HG03378 (cell line): ENCODE data around the gene AURKB.
"Not testable (repeated sequence)": the region's sequence is repeated elsewhere in the genome, so short reads cannot be mapped to it uniquely, and the experiment has no call there.

Experiments
- ATAC-seq: cut with Tn5 transposase; IDR thresholded peaks from one replicate; pipeline ENCODE4 v1.9.1; 2021; ENCODE audit warnings: mild to moderate bottlenecking, moderate library complexity; ENCODE audit not compliant: unreplicated experiment

AURKB gene

DNA sequence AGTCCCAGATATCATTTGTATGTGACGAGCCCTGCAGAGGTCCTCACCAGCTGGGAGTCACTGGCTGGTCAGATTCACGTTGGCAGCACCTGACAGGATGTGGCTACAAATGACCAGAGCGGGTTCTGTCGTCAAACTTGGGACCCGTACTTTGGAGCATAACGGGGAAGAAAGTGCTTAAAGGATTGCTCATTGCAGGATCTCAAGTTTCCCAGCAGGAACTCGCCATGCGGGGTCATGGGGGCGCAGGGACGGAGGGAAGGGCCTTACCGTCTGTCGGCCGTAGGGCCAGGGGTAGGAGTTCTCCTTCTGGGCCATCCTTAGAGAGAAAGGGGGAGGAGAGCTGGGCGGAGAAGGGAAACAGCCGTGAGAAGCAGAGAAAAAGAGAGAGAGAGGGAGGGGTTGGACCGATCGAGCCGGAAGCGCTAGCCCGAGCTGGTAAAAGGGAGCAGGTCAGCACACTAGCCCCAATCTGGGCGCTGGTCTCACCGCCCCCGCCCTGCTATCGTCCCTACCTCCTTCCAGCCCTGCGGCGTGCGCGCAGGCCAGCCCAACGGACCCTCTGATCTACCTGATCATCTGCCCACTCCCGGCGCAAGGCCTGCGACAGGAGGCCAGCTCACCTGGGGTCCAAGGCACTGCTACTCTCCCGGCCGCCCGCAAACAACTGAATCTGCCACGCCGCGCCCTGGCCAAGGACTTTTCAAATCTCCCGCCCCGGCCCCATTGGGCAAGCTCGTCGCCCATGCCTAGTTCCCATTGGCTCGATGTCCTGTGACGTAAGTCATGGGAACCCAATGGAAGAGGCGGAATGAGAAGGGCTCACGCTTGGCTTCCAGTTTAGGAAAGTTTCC, at the start of gene AURKB:
AURKB (minus strand) TSS at position 669 of the 854 bp plus-strand sequence; CDS start at position 318, 351 bp downstream.
- ATAC-seq, result peak; percentile 59

DNA sequence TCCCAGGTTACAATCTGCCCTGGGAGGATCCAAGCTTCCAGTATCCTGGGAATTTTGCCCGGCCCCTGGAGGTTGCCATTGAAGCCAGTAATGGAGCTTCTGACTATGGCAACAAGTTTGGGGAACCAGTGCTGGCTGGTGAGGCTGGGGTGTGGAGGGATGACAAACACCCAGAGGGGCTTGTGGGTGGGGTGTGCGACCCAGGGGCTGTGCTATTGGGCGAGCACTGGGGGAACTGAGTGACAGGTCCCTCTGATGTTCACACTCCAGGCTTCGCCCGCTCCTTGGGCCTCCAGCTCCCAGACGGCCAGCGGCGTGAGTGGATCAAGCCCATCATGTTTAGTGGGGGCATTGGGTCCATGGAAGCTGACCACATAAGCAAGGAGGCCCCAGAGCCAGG, 47.4 kb upstream of the AURKB start:
- no peak for ATAC-seq

DNA sequence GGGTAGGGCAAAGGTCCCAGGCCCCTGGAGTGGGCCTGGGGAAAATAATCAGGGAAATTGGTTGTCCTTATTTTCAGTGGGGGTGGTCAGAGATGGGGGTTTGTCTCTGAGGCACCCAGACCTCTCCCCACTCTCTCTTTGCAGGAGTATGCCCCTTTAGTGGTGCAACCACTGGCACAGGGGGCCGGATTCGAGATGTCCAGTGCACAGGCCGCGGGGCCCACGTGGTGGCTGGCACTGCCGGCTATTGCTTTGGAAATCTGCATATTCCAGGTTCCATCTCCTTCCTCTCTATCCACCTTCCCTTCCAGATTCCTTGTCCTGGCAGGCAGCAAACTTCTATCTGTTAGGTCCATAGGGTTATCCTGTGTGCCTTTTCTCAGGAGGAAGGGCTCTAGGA, 46.3 kb upstream of the AURKB start:
- no peak for ATAC-seq

DNA sequence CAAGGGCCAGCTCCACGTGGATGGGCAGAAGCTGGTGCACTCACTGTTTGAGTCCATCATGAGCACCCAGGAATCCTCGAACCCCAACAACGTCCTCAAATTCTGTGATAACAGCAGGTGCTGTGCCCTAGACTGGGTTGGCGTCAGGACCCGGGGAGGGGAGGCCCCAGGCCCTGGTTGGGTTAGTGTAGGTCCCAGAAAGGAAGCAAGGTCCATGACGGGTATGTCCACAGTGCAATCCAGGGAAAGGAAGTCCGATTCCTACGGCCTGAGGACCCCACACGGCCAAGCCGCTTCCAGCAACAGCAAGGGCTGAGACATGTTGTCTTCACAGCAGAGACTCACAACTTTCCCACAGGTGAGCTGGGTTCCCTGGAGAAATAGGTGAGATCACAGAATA, 45.9 kb upstream of the AURKB start:
- ATAC-seq, result no peak

DNA sequence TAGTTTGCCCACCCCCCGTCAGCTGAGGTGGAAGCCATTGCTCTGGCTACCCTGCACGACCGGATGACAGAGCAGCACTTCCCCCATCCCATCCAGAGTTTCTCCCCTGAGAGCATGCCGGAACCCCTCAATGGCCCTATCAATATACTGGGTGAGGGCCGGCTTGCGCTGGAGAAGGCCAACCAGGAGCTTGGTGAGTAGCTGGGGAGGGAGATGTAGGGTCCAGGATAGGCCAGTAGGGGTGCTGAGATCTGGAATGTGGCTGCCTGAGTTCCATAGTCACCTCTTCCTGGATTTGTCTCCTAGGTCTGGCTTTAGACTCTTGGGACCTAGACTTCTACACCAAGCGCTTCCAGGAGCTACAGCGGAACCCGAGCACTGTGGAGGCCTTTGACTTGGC, 45.1 kb upstream of the AURKB start:
- no peak for ATAC-seq

DNA sequence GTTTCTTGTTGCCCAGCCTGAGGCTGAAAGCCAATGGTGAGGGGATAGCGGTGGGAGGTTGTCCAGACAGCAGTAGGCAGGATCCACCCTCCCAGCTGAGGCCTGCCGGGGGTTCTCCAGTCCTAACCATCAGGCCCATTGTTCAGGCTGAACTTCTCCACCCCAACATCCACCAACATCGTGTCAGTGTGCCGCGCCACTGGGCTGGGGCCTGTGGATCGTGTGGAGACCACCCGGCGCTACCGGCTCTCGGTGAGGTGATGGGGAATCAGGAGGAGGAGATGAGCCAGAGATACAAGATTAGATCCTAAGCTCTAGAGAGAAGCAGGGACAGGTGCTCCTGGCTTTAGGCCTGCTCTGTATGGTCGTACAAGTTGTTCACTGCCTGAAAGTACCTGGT, 44.5 kb upstream of the AURKB start:
- no peak for ATAC-seq

DNA sequence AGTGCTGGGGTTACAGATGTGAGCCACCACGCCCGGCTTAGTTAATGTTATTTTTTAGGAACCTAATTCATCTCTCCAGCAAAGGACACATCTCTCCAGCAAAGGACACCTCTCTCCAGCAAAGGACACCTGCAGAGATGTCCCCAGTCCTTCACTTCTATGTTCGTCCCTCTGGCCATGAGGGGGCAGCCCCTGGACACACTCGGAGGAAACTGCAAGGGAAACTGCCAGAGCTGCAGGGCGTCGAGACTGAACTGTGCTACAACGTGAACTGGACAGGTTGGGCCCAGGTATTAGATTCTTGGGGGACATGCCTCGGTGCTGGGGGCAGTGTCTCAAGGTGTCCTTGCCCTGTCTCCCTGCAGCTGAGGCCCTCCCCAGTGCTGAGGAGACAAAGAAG, 43.4 kb upstream of the AURKB start:
- no peak for ATAC-seq

DNA sequence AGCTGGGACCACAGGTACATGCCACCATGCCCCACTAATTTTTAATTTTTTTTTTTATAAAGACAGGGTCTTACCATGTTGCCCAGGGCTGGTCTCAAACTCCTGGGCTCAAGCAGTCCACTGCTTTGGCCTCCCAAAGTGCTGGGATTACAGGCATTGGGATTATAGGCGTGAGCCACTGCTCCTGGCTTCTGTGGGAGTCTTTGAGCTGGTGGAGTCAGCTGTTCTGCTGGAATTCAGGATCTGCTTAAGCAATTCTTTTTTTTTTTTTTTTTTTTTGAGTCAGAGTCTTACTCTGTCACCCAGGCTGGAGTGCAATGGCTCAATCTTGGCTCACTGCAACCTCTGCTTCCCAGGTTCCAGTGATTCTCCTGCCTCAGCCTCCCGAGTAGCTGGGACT, 41.0 kb upstream of the AURKB start:
- not testable (repeated sequence) for ATAC-seq

DNA sequence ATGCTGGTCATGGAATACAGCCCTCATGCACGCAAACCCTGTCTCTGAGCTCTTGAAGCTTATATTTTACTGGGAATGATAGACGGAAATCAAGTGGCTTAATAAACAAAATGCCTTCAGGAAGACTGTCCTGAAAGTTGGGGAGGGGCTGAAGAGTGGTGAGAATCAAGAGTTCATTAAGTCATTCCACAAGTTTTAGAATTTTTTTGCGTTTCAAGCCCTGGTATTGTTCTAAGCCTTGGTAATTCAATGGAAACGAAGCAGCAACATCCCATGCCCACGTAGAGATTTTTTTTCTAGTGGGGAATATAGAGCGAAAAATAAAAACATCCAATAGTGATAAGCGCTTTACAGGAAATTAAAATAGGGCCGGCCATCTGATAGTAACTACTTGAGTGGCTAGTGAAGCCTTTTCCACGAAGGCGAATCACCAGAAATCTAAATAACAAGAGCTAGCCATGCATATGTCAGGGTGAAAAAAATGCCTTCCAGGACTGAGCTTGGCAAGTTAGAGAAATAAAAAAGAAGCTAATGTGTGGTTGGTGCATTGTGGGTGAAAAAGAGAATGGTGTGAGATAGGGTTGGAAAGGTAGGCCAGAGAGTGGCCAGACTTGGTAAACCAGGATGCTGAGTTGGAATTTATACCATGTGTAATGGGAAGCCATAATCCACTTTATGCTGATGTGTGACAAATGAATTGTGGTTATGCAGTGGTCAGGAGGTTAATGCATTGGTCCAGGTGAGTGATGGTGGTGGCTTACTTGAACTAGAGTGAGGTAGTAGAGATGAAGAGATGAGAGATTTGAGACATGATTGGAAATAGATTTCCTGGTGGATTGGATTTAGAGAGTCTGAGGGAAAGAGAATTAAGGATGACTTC, 39.5 kb upstream of the AURKB start:
- ATAC-seq, result no peak

DNA sequence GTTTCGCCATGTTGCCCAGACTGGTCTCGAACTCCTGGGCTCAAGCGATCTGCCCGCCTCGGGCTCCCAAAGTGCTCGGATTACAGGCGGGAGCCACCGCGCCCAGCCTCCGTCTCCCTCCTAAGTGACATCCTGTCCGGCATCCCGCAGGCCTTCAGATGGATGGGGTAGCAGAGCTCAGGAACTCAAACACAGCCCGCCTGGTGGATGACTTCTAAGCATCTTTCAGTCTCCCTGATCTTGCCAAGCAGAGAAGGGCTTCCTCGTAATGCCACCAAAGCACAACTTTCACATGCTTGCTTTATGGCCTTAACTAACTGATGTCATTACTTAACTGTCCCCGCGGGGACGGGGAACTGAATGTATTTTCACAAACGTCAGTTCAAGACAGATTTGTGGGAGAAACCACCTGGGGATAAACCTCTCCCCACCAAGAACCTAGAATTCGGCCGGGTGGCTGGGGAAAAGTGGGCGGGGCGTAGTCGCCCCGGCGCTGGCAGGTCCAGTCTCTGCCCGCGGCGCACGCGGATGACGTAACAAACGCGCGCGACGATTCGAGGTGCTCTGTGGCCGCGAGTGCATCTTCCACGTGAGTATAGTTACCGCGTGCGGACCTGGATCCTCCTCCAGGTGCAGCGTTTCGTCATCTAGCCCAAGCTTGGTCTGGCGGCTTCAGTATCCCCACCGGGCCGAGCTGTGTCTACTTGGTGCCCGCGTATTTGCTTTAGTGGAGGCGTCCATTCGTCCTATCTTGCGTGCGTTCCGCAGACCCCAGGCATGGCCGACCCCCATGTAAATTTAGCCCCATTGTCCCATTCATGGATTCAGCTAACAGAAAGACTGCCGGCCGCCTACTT, 38.6 kb upstream of the AURKB start, which contains the start of gene PFAS:
PFAS (plus strand) TSS at position 539 of the 857 bp plus-strand sequence. CDS start 4,649 bp downstream, outside the sequence.
- ATAC-seq, result peak; percentile 43

DNA sequence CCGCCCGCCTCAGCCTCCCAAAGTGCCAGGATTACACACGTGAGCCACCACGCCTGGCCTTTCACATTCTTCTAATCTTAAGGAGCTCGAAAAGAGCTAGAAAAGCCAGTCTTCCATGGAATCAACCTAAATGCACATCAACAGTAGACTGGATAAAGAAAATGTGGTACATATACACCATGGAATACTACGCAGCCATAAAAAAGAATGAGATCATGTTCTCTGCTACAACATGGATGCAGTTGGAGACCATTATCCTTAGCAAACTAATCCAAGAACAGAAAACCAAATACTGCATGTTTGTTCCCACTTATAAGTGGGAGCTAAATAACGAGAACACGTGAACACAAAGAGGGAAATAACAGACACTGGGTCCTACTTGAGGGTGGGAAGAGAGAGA, 34.4 kb upstream of the AURKB start:
- no peak for ATAC-seq

DNA sequence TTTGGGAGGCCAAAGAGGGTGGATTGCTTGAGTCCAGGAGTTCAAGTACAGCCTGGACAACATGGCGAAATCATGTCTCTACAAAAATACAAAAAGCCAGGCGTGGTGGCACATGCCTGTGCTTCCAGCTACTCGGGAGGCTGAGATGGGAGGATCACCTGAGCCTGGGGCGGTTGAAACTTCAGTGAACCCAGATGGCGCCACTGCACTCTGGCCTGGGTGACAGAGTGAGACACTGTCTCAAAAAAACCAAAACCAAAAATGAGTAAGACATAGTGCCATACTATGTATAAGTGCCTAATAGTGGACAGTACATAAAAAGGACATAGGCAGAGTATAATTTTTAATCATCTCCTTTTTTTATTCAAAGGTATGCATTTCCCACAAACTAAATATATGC, 33.5 kb upstream of the AURKB start:
- no peak for ATAC-seq

DNA sequence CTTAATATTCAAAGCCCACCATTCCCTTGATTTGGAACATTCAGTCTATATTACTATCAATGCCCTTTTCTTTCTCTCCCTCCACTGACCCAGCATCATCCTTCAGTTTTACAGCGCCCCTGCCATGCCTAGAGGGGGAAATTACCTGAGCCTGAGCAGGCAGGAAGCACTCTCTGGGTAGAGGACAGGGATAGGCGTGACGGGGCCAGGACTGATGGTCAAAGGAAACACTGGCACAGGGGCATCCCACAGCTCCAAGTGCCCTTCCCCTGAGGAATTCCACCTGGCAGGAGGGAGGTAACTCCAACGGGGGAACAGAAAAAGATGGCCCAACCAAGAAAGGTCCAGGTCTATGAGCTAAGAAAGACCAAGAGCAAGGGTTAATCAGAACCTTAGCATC, 27.5 kb upstream of the AURKB start:
- ATAC-seq, result no peak

DNA sequence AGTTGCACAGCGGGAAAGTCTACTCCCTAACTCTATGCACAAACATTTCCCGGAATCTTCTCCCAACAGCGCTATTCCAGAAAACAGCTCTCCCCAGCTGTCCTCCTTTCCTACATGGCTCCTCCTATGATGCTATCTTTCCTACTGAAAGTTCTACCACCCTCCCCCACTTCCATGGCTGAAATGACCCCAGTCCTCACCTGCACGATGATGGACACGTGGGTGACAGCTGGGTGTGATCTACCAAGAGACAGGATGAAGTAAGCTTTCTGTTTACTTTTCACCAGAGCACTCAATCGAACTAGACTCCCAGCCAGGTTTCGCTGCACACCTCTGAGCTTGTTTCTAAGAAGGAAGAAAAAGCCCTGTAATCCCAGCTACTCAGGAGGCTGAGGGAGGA, 26.8 kb upstream of the AURKB start:
- no peak for ATAC-seq

DNA sequence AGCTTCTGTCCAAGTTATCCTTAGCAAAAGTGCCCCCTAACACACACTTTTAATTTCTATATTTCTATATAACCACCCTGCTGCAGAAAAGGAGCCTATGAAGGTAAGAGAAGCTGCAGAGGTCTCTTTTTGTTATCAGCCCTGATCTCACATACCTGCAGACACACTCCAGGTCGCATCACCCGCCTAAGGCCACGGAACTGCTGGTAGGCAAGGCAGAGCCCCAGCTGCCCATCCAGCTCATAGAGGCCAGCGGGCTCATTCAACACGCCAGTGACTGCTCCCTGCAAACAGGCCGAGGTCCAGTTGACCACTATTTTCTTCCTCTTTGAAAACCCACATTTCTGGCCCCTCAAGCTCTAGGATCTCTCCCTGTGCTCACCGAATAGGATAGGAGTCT, 25.3 kb upstream of the AURKB start:
- ATAC-seq, result no peak

DNA sequence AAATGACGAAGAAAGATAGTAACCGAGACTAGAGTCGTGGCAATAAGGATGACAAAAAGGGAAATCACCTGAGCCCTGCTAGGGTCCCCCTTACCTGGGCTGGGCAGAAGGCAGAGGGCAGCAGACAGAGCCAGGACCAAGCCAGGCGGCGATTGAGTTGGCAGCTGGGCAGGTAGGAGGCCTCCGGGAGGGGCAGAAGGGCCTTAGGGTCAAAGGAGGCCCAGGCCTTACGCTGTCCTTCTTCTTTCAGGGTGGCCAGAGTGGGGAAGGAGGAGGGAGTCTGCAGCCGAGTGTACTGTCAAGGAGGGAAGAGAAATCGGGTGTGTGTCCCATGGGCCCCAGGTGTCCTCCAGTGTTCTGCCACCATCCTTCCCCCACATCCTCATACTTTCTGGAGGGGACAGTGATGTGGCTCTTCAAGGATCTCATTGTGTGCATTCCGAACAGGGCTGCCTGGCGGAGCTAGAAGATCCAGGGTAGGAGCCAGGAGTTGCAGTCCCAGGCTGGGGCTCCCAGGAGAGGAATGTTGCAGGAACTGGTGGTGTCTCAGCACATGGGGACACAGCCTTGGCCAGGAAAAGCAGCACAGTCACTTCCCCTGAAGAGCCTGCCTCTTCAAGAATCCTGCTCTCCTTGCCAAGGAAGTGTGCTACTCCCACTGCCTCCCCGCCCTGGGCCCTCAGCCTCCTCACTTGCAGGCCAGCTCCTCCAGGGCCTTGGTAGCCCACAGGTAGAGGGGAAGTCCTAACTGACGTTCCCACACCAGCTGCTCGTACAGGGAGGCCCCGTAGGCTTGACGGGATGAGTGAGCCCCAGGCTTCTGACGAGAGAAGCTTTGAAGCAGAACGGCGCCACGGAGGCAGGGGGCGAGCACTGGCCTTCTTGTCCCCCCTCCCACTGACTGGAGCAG, 24.2 kb upstream of the AURKB start:
- no peak for ATAC-seq

DNA sequence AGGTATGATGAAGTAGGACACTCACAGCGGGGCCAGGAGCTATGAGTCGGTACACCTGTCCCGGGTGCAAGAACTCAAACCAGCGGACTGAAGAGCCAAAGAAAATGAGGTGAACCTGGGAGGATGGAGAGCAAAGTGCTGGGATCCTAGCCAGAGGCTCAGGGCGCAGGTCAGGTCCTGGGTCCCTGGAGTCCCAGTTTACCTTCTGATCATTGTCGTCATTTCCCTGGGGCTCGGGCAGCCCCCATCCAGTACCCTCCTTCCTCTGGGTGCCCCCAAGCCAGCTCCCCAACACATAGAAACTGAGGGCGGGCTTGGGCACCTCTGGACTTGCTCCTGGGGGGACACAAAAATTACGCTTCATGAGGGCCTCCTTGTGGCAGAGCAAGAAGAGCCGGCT, 21.3 kb upstream of the AURKB start:
- ATAC-seq, result no peak

DNA sequence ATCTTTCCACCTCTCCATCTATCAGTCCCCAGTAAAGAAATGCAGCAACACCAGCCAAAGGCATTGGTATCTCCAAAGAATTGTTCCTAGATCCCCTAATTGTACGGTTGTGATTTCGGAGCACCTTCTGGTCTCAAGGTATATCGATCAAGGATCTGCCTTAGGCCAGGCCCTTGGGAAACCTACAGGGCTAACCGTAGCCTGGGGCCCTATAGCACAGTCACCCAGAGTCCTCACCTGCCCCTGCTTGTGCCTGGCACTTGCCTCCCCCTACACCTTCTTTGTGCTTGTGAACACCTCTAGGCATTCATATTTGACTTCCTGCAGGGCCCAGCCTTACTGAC, 16.8 kb upstream of the AURKB start:
- no peak for ATAC-seq

DNA sequence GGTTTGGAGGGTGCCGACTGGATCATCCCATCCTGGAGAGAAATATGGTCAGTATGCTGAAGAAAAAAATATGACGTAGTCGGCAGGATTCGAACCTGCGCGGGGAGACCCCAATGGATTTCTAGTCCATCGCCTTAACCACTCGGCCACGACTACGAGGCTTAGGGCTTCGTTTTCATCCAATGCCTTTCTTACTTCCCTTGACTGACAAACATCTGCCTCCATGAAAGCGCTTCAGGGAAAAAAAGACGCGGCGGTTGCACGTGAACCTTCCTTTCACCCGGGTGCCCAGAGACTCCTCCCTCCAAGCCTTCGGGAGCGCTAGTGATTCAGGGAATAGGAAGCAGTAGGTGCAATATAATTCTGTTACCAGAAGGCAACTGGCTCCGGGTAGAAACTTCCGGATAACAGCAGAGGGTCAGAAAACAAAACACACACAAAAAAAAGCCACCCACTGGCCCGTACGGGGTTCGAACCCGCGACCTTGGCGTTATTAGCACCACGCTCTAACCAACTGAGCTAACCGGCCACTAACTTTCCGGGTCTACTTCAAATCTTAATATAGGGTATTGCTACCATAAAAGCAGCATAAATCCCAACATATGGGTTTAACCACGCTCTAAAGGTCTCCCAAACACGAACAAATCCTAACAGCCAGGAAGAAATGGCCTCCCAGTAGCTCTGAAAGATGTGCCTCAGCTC, 16.3 kb upstream of the AURKB start:
- no peak for ATAC-seq
